ENCODE measurements around the gene NIPBL.
A peak's percentile ranks its signal among the peaks of the same experiment; 100 is the strongest.

The NIPBL gene, protein sequence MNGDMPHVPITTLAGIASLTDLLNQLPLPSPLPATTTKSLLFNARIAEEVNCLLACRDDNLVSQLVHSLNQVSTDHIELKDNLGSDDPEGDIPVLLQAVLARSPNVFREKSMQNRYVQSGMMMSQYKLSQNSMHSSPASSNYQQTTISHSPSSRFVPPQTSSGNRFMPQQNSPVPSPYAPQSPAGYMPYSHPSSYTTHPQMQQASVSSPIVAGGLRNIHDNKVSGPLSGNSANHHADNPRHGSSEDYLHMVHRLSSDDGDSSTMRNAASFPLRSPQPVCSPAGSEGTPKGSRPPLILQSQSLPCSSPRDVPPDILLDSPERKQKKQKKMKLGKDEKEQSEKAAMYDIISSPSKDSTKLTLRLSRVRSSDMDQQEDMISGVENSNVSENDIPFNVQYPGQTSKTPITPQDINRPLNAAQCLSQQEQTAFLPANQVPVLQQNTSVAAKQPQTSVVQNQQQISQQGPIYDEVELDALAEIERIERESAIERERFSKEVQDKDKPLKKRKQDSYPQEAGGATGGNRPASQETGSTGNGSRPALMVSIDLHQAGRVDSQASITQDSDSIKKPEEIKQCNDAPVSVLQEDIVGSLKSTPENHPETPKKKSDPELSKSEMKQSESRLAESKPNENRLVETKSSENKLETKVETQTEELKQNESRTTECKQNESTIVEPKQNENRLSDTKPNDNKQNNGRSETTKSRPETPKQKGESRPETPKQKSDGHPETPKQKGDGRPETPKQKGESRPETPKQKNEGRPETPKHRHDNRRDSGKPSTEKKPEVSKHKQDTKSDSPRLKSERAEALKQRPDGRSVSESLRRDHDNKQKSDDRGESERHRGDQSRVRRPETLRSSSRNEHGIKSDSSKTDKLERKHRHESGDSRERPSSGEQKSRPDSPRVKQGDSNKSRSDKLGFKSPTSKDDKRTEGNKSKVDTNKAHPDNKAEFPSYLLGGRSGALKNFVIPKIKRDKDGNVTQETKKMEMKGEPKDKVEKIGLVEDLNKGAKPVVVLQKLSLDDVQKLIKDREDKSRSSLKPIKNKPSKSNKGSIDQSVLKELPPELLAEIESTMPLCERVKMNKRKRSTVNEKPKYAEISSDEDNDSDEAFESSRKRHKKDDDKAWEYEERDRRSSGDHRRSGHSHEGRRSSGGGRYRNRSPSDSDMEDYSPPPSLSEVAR (N-terminal part only)

DNA sequence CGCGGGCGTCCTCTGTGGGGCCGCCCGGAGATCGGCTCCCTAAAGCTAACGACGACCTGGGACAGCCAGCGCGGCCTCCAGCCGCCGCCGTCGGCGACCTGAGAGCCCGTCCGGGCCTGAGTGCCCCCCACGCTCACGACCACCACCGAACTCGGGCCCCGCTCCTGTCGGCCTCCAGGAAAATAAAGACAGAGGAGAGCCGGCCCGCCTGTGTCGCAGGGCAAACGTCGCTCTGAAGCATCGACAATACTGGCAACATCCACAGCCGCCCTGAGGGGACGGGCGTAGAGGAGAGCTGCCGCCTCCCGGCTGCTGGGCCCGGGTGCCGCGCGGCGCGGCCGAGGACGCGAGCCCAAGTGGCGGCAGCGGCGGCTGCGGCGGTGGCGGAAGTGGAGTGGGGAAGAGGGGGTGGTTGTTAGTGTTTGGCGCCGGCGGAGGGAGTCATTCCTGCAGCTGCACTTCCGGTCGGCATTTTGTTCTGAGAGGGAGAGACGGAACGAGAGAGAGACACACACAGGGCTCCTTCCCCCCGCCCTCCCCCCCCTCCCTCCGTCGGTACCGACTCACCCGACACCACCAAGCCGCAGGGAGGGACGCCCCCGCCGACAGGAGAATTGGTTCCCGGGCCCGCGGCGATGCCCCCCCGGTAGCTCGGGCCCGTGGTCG lies at the start of gene NIPBL:
NIPBL (plus strand) TSS at position 471 of the 666 bp plus-strand sequence. CDS start 76,928 bp downstream, outside the sequence.
- Mint-ChIP-seq H3K27me3 (ENCODE audit: low read depth, poor library complexity) (no peaks in the 10 kb centered on the region), H3K27ac (peak within 1 kb of the TSS; percentile 100), H3K36me3 (ENCODE audit: low read depth) (peaks cover 7% of the 10 kb centered on the region), H3K9me3 (no peaks in the 10 kb centered on the region), H3K4me1 (peaks cover 68% of the 10 kb centered on the region), H3K4me3 (peak within 1 kb of the TSS; percentile 92)
- no peak for TF ChIP-seq CTCF (IDR thresholded peaks at IDR 0.05)
- peak; percentile 87 for DNase-seq

DNA sequence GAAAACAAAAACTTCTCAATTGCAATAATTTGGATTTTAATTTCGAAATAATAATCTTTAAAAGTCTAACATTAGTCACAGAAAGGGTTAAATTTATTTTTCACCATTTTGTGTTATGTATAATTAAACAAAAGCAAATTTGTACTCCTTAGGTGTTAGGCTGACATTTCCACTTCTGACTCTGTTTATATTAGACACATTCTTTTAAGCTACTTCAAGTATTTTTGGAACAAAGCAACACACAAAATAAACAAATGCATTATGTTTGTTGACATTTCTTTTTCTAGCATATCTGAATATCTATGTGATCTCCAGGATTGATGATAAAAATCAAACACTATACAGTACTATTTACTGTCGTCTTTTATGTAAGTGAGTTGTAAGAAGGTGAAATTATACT lies 44.3 kb upstream of the NIPBL start:
- H3K4me3 Mint-ChIP-seq, result no peak overlapping the region
- H3K36me3 Mint-ChIP-seq (ENCODE audit: low read depth), result no peaks in the 10 kb centered on the region
- H3K9me3 Mint-ChIP-seq, result no peaks in the 10 kb centered on the region
- no peak overlapping the region for H3K27ac Mint-ChIP-seq
- no peaks in the 10 kb centered on the region for H3K4me1 Mint-ChIP-seq
- no peak for DNase-seq
- peaks cover 9% of the 10 kb centered on the region for H3K27me3 Mint-ChIP-seq (ENCODE audit: low read depth, poor library complexity)
- TF ChIP-seq CTCF (IDR thresholded peaks at IDR 0.05), result no peak

DNA sequence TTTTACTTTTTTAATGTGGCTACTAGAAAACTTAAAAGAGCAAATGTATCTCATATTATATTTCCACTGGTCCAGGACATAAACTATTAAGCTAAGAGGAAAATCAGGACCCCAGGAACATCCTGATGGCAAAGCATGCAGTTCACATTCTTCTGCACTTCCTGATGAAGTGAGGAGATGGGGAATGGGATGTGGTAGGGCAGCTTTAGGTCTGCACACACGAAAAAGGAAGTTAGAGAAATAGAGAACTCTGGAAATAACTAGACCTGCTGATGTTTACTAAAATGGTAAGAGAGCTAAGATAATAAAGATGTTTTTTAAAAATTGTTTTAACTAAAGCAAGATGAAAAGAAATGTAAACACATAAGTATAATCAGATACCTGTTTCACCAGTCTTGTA lies 39.7 kb upstream of the NIPBL start:
- Mint-ChIP-seq H3K27ac (no peak overlapping the region), H3K9me3 (peaks cover 7% of the 10 kb centered on the region), H3K4me1 (no peaks in the 10 kb centered on the region), H3K27me3 (ENCODE audit: low read depth, poor library complexity) (peaks cover 3% of the 10 kb centered on the region), H3K36me3 (ENCODE audit: low read depth) (no peaks in the 10 kb centered on the region), H3K4me3 (no peak overlapping the region)
- no peak for TF ChIP-seq CTCF (IDR thresholded peaks at IDR 0.05)
- no peak for DNase-seq

- Mint-ChIP-seq H3K4me3 (no peak overlapping the region), H3K9me3 (peaks cover 7% of the 10 kb centered on the region), H3K4me1 (no peaks in the 10 kb centered on the region), H3K36me3 (ENCODE audit: low read depth) (no peaks in the 10 kb centered on the region), H3K27ac (no peak overlapping the region), H3K27me3 (ENCODE audit: low read depth, poor library complexity) (peaks cover 3% of the 10 kb centered on the region)
- DNase-seq, result no peak
- TF ChIP-seq CTCF (IDR thresholded peaks at IDR 0.05), result no peak
These were observed 36.8 kb upstream of the NIPBL start for GRCh38 chr5:36839489-36840476.
